HFF-Myc (cell line): ENCODE results near the gene ATP5PF.
A peak's percentile ranks its signal among the peaks of the same experiment; 100 is the strongest.
"Not testable (repeated sequence)": the region's sequence is repeated elsewhere in the genome, so short reads cannot be mapped to it uniquely, and the experiment has no call there.

Experiments
- DNase-seq: peaks from one replicate; pipeline ENCODE4 v3.0.0-alpha.2; 2011; ENCODE audit warnings: low read depth; ENCODE audit errors: extremely low read depth
- H3K4me3 ChIP-seq: replicated peaks from 2 replicates; pipeline ENCODE4 v1.5.1; 2011; ENCODE audit warnings: low read depth, mild to moderate bottlenecking, control low read depth, low read length
- CTCF ChIP-seq: IDR thresholded peaks from 2 replicates; pipeline ENCODE4 v1.5.1; 2012; ENCODE audit warnings: mild to moderate bottlenecking, low read depth, low read length, control low read depth; ENCODE audit errors: missing control alignments

The ATP5PF gene

DNA sequence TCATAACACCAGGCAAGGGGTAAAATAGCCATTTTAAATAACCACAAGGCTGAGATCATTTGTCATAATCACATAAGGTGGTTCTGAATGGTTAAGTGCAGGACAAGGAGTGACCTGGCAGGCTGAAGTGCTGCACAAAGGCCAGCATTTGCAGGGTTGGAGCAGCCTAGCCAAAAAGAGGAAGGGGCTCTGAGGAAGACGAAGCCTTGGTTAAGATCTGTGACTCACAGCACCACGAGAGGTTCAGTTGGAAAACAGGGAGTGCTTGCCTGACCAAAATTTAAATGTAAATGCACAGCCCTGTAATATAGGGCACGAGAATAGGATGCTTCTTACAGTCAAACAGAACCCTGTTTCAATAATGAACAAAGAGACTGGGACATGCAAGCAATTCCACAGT, 12.1 kb downstream of the ATP5PF start:
- DNase-seq, result no peak
- no peak for TF ChIP-seq CTCF

GRCh38 chr21:25721987-25722386, 12.7 kb downstream of the ATP5PF start:
- no peak for DNase-seq
- no peak overlapping the region for H3K4me3 ChIP-seq
- TF ChIP-seq CTCF, result no peak

More for the DNA sequence above, 12.1 kb downstream of the ATP5PF start:
- H3K4me3 ChIP-seq, result no peak overlapping the region

- no peak overlapping the region for H3K4me3 ChIP-seq
- no peak for TF ChIP-seq CTCF
- DNase-seq, result no peak
Measured at GRCh38 chr21:25717491-25718147, 17.1 kb downstream of the ATP5PF start.

DNA sequence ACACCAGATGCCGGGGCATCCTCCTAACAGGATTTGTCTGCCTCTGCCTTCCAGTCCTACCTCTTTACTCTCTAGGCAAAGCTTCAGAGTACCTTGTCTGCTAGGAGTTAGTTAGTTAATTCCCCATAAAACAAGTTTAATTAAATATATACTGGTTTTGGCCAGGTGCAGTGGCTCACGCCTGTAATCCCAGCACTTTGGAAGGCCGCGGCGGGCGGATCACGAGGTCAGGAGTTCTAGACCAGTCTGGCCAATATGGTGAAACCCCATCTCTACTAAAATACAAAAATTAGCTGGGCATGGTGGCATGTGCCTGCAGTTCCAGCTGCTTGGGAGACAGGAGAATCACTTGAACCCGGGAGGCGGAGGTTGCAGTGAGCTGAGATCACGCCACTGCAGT, 20.6 kb downstream of the ATP5PF start:
- not testable (repeated sequence) for H3K4me3 ChIP-seq, DNase-seq

- no peak overlapping the region for H3K4me3 ChIP-seq
- no peak for DNase-seq
- TF ChIP-seq CTCF, result no peak
Measured at GRCh38 chr21:25710550-25710949, 24.2 kb downstream of the ATP5PF start.

DNA sequence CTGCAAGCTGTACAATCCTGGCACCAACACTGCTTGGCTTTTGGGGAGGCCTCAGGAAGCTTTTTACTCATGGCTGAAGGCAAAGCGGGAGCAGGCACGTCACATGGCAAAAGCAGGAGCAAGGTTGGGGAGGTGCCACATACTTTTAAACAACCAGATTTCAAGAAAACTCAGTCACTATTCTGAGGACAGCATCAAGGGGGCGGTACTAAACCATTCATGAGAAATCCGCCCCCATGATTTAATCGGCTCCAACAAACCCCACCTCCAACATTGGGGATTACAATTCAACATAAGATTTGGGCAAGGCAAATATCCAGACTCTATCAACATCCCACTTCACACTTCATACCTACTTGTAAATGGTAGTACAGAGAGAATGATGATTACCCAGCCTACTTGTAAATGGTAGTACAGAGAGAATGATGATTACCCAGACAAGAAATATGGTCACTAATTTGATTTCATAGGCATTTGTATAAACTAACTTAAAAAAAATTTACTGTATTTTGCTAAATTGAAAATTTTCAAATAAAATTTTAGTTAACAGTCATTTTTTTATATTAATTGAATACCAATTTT, 24.9 kb downstream of the ATP5PF start:
- DNase-seq, result no peak
- no peak overlapping the region for H3K4me3 ChIP-seq
- no peak for TF ChIP-seq CTCF

GRCh38 chr21:25708467-25709065, 26.1 kb downstream of the ATP5PF start:
- DNase-seq, result peak; percentile 14
- peak; percentile 72 for TF ChIP-seq CTCF
- H3K4me3 ChIP-seq, result no peak overlapping the region
